ENCODE data around the gene RNPEPL1.

GRCh38 chr2:240588669-240589068 lies 20.4 kb downstream of the RNPEPL1 start:
- TF ChIP-seq POLR2AphosphoS5 (IDR thresholded peaks at IDR 0.05; ENCODE audit: borderline replicate concordance, low read depth, low read length) (no peak), EZH2 (IDR thresholded peaks at IDR 0.05) (no peak)

All from SK-N-MC (cell line).